ENCODE data around the gene MRPS30.

The MRPS30 gene

DNA sequence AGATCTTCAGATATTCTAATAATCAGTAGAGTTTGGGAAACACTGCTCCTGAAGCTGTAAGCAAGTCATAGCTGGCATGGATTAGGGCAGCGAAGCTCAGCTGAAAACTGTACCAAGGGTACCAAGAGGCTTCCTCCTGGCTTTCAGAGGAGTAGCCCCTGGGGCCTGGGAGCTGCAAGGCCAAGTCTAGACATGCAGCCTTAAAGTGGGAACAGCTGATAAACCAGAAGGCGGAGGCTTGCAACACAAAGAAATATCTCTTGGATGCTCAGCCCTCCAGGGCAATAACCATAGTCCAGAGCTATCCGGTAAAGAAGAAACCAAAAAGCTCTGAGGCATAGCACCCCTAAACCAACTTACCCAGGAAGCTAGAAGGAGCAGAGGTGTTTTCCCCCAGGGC is 51.5 kb downstream of the MRPS30 start:
- no peak overlapping the region for H3K4me3 ChIP-seq (ENCODE audit: low read depth in 1 of 2, low read length in 2 of 2)
- no peaks in the 10 kb centered on the region for H3K27me3 ChIP-seq (ENCODE audit: low read depth, low read length)
- no peak overlapping the region for H3K27ac ChIP-seq (ENCODE audit: low read length)
- H3K36me3 ChIP-seq (ENCODE audit: control insufficient read depth in 1 of 2, insufficient read depth in 2 of 2, low read length in 2 of 2), result no peaks in the 10 kb centered on the region
- H3K4me1 ChIP-seq (ENCODE audit: control insufficient read depth in 1 of 2, insufficient read depth in 2 of 2, low read length in 2 of 2), result no peaks in the 10 kb centered on the region
- H3K9me3 ChIP-seq (ENCODE audit: control insufficient read depth in 1 of 2, low read length in 2 of 2), result no peaks in the 10 kb centered on the region

DNA sequence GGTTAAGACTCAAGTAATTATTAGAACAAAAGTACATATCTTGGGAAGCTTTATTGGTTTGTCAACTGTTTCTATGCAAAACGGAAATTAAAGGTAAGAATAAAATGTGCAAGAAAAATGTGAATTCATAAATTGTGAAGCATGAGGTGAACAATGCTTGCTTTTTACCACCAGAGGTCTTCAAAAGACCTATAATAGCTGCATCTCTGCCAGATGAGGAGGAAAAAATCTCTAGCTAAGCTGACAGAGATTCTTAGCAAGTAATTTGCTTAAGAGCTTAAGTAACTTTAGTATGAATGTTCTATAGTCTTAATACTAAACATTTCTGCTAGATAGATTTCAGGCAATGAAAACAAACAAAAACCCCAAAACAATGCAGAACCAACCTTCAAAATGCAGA is 54.1 kb downstream of the MRPS30 start:
- Histone ChIP-seq H3K4me3 (ENCODE audit: low read depth in 1 of 2, low read length in 2 of 2) (no peak overlapping the region), H3K4me1 (ENCODE audit: control insufficient read depth in 1 of 2, insufficient read depth in 2 of 2, low read length in 2 of 2) (no peaks in the 10 kb centered on the region), H3K27me3 (ENCODE audit: low read depth, low read length) (no peaks in the 10 kb centered on the region), H3K9me3 (ENCODE audit: control insufficient read depth in 1 of 2, low read length in 2 of 2) (no peaks in the 10 kb centered on the region), H3K27ac (ENCODE audit: low read length) (no peak overlapping the region), H3K36me3 (ENCODE audit: control insufficient read depth in 1 of 2, insufficient read depth in 2 of 2, low read length in 2 of 2) (no peaks in the 10 kb centered on the region)

Measured in muscle layer of duodenum (tissue), 2 donors.